Measurements from ENCODE around the gene SLC9A7.

GRCh38 chrX:46791927-46792809, 33.2 kb upstream of the SLC9A7 start:
- no peak for TF ChIP-seq EP300 (IDR thresholded peaks at IDR 0.05; ENCODE audit: low read depth)
- no peak for TF ChIP-seq CTCF (IDR thresholded peaks at IDR 0.05)

All from transverse colon (tissue), 3 donors.